ENCODE data around the gene RTN4RL2. TPM values are rescaled to one million over a fixed set of nuclear protein-coding genes. Genes with fewer than 3 reads are reported as not detected.

Gene RTN4RL2
- total RNA-seq, 1 experiment from 2014 or later: 0.34 TPM

GRCh38 chr11:57481315-57481714 is 21.0 kb downstream of the RTN4RL2 start:
- no peak for DNase-seq (ENCODE audit: low read depth)

GRCh38 chr11:57481915-57482781 is 21.8 kb downstream of the RTN4RL2 start:
- DNase-seq (ENCODE audit: low read depth): no peak

- DNase-seq (ENCODE audit: low read depth): peak; percentile 24
Measured at GRCh38 chr11:57482782-57483561, 22.6 kb downstream of the RTN4RL2 start.

- no peak for DNase-seq (ENCODE audit: low read depth)
Measured at GRCh38 chr11:57483562-57483918, 23.2 kb downstream of the RTN4RL2 start.

- DNase-seq (ENCODE audit: low read depth): peak; percentile 26
Measured at GRCh38 chr11:57484141-57484710, 23.9 kb downstream of the RTN4RL2 start.

GRCh38 chr11:57485217-57485990 is 25.1 kb downstream of the RTN4RL2 start:
- DNase-seq (ENCODE audit: low read depth): no peak

GRCh38 chr11:57487021-57487778 is 26.9 kb downstream of the RTN4RL2 start:
- DNase-seq (ENCODE audit: low read depth): no peak

GRCh38 chr11:57487920-57488659 is 27.8 kb downstream of the RTN4RL2 start:
- DNase-seq (ENCODE audit: low read depth): no peak

- DNase-seq (ENCODE audit: low read depth): peak; percentile 49
Measured at GRCh38 chr11:57490456-57491248, 30.3 kb downstream of the RTN4RL2 start.

GRCh38 chr11:57491371-57492061 is 31.2 kb downstream of the RTN4RL2 start:
- DNase-seq (ENCODE audit: low read depth): no peak

- DNase-seq (ENCODE audit: low read depth): no peak
Measured at GRCh38 chr11:57493507-57494503, 33.5 kb downstream of the RTN4RL2 start.

GRCh38 chr11:57496109-57496820 is 35.9 kb downstream of the RTN4RL2 start:
- DNase-seq (ENCODE audit: low read depth): no peak

GRCh38 chr11:57497303-57498247 is 37.2 kb downstream of the RTN4RL2 start:
- no peak for DNase-seq (ENCODE audit: low read depth)

GRCh38 chr11:57498540-57498939 is 38.2 kb downstream of the RTN4RL2 start:
- no peak for DNase-seq (ENCODE audit: low read depth)

GRCh38 chr11:57499413-57499982 is 39.2 kb downstream of the RTN4RL2 start:
- peak; percentile 85 for DNase-seq (ENCODE audit: low read depth)
